ENCODE data around the gene DESI1. TPM values are rescaled to one million over a fixed set of nuclear protein-coding genes. Genes with fewer than 3 reads are reported as not detected.

The DESI1 gene
- total RNA-seq, 1 donor from 2014 or later: 29.8 TPM

- Mint-ChIP-seq H3K4me1 (ENCODE audit: low read depth) (peaks cover 3% of the 10 kb centered on the region), H3K27ac (ENCODE audit: unreplicated experiment) (no peak overlapping the region), H3K4me3 (ENCODE audit: unreplicated experiment) (no peak overlapping the region), H3K9me3 (ENCODE audit: low read depth) (no peaks in the 10 kb centered on the region), H3K27me3 (ENCODE audit: low read depth) (no peaks in the 10 kb centered on the region), H3K36me3 (ENCODE audit: low read depth) (peaks cover 35% of the 10 kb centered on the region)
- no peak for TF ChIP-seq CTCF (IDR thresholded peaks at IDR 0.05)
- no peak for DNase-seq (ENCODE audit: low spot score)
Measured at GRCh38 chr22:41661713-41662112, 40.9 kb upstream of the DESI1 start.

GRCh38 chr22:41661088-41661487 lies 40.2 kb upstream of the DESI1 start:
- Mint-ChIP-seq H3K36me3 (ENCODE audit: low read depth) (peaks cover 36% of the 10 kb centered on the region), H3K27me3 (ENCODE audit: low read depth) (no peaks in the 10 kb centered on the region), H3K27ac (ENCODE audit: unreplicated experiment) (no peak overlapping the region), H3K9me3 (ENCODE audit: low read depth) (no peaks in the 10 kb centered on the region), H3K4me3 (ENCODE audit: unreplicated experiment) (no peak overlapping the region), H3K4me1 (ENCODE audit: low read depth) (no peaks in the 10 kb centered on the region)
- TF ChIP-seq CTCF (IDR thresholded peaks at IDR 0.05): no peak
- no peak for DNase-seq (ENCODE audit: low spot score)

- peak overlapping the region; percentile 11 for H3K27ac Mint-ChIP-seq (ENCODE audit: unreplicated experiment)
- no peak overlapping the region for H3K4me3 Mint-ChIP-seq (ENCODE audit: unreplicated experiment)
- H3K4me1 Mint-ChIP-seq (ENCODE audit: low read depth): no peaks in the 10 kb centered on the region
- no peak for TF ChIP-seq CTCF (IDR thresholded peaks at IDR 0.05)
- H3K27me3 Mint-ChIP-seq (ENCODE audit: low read depth): no peaks in the 10 kb centered on the region
- no peak for DNase-seq (ENCODE audit: low spot score)
- H3K9me3 Mint-ChIP-seq (ENCODE audit: low read depth): no peaks in the 10 kb centered on the region
- H3K36me3 Mint-ChIP-seq (ENCODE audit: low read depth): peaks cover 38% of the 10 kb centered on the region
Measured at GRCh38 chr22:41660416-41660815, 39.6 kb upstream of the DESI1 start.

GRCh38 chr22:41659941-41660340 lies 39.1 kb upstream of the DESI1 start:
- peak overlapping the region; percentile 11 for H3K27ac Mint-ChIP-seq (ENCODE audit: unreplicated experiment)
- peaks cover 39% of the 10 kb centered on the region for H3K36me3 Mint-ChIP-seq (ENCODE audit: low read depth)
- H3K4me1 Mint-ChIP-seq (ENCODE audit: low read depth): no peaks in the 10 kb centered on the region
- no peaks in the 10 kb centered on the region for H3K27me3 Mint-ChIP-seq (ENCODE audit: low read depth)
- no peaks in the 10 kb centered on the region for H3K9me3 Mint-ChIP-seq (ENCODE audit: low read depth)
- H3K4me3 Mint-ChIP-seq (ENCODE audit: unreplicated experiment): no peak overlapping the region
- TF ChIP-seq CTCF (IDR thresholded peaks at IDR 0.05): no peak
- DNase-seq (ENCODE audit: low spot score): no peak

GRCh38 chr22:41658869-41659268 lies 38.0 kb upstream of the DESI1 start:
- H3K27me3 Mint-ChIP-seq (ENCODE audit: low read depth): no peaks in the 10 kb centered on the region
- no peak for DNase-seq (ENCODE audit: low spot score)
- no peak overlapping the region for H3K27ac Mint-ChIP-seq (ENCODE audit: unreplicated experiment)
- TF ChIP-seq CTCF (IDR thresholded peaks at IDR 0.05): no peak
- no peaks in the 10 kb centered on the region for H3K4me1 Mint-ChIP-seq (ENCODE audit: low read depth)
- no peak overlapping the region for H3K4me3 Mint-ChIP-seq (ENCODE audit: unreplicated experiment)
- H3K9me3 Mint-ChIP-seq (ENCODE audit: low read depth): no peaks in the 10 kb centered on the region
- peaks cover 41% of the 10 kb centered on the region for H3K36me3 Mint-ChIP-seq (ENCODE audit: low read depth)
